Left ventricle myocardium inferior (tissue), 1 donor: ENCODE results near the gene EHMT1. TPM values are rescaled to one million over a fixed set of nuclear protein-coding genes. Genes with fewer than 3 reads are reported as not detected.
A peak's percentile ranks its signal among the peaks of the same experiment; 100 is the strongest.
"Not testable (repeated sequence)": the region's sequence is repeated elsewhere in the genome, so short reads cannot be mapped to it uniquely, and the experiment has no call there.

Experiments
- DNase-seq: peaks from one replicate; pipeline ENCODE4 v3.0.0-alpha.2; 2020
- H3K27ac ChIP-seq: fragments of 200-600 bp; replicated peaks from 2 replicates; pipeline ENCODE4 v1.8.0; 2021
- H3K27me3 ChIP-seq: fragments of 200-600 bp; 2 replicates; pipeline ENCODE4 v1.8.0; 2021; ENCODE audit warnings: low read depth
- H3K36me3 ChIP-seq: fragments of 200-600 bp; 2 replicates; pipeline ENCODE4 v1.8.0; 2021
- H3K4me1 ChIP-seq: fragments of 200-600 bp; 2 replicates; pipeline ENCODE4 v1.8.0; 2021
- H3K4me3 ChIP-seq: fragments of 200-600 bp; 2 replicates; pipeline ENCODE4 v1.8.0; 2021; ENCODE audit warnings: mild to moderate bottlenecking, moderate library complexity
- H3K9me3 ChIP-seq: fragments of 200-600 bp; replicated peaks from 2 replicates; pipeline ENCODE4 v1.8.0; 2021
- intact Hi-C: fragments of 100-400 bp; cut with micrococcal nuclease; formaldehyde crosslinking; loops from one replicate; pipeline ENCODE4 v1.11.0; 2022
- total RNA-seq: library from RNA; stranded (reverse); fragmentation: NEBNext Ultra II Directional; extraction: Animal tissue kit (Norgen Biotek cat#: 25700); gene quantifications from one replicate; pipeline ENCODE4 v1.2.1, GENCODE V29; 2021
- TF ChIP-seq, protein P1 (sequence below): fragments of 200-600 bp; IDR thresholded peaks from 2 replicates; pipeline ENCODE4 v1.8.0; 2021; ENCODE audit warnings: antibody characterized with exemption, mild to moderate bottlenecking, borderline replicate concordance
- donor health status: DM: no; HTN: yes; CAD: no; lungs with severe emphysema.

Gene EHMT1
- total RNA-seq, 1 donor from 2014 or later = 31.3 TPM

- H3K9me3 ChIP-seq = peaks cover 19% of the 10 kb centered on the region
- H3K4me1 ChIP-seq = no peaks in the 10 kb centered on the region
- intact Hi-C loops = no loop called here
- TF ChIP-seq, protein P1, sequence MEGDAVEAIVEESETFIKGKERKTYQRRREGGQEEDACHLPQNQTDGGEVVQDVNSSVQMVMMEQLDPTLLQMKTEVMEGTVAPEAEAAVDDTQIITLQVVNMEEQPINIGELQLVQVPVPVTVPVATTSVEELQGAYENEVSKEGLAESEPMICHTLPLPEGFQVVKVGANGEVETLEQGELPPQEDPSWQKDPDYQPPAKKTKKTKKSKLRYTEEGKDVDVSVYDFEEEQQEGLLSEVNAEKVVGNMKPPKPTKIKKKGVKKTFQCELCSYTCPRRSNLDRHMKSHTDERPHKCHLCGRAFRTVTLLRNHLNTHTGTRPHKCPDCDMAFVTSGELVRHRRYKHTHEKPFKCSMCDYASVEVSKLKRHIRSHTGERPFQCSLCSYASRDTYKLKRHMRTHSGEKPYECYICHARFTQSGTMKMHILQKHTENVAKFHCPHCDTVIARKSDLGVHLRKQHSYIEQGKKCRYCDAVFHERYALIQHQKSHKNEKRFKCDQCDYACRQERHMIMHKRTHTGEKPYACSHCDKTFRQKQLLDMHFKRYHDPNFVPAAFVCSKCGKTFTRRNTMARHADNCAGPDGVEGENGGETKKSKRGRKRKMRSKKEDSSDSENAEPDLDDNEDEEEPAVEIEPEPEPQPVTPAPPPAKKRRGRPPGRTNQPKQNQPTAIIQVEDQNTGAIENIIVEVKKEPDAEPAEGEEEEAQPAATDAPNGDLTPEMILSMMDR = no peak
- no peak for DNase-seq
- H3K27me3 ChIP-seq = no peaks in the 10 kb centered on the region
- no peak overlapping the region for H3K4me3 ChIP-seq
- H3K27ac ChIP-seq = no peak overlapping the region
- H3K36me3 ChIP-seq = peaks cover 50% of the 10 kb centered on the region
Observed at GRCh38 chr9:137733429-137733828, 114.6 kb downstream of the EHMT1 start.

GRCh38 chr9:137734181-137734580, 115.4 kb downstream of the EHMT1 start:
- Histone ChIP-seq H3K27ac (no peak overlapping the region), H3K9me3 (peaks cover 19% of the 10 kb centered on the region), H3K4me1 (peaks cover under 1% of the 10 kb centered on the region), H3K27me3 (no peaks in the 10 kb centered on the region), H3K36me3 (peaks cover 43% of the 10 kb centered on the region), H3K4me3 (no peak overlapping the region)
- no peak for DNase-seq
- intact Hi-C loops = no loop called here
- TF ChIP-seq, protein P1 = no peak

- H3K4me3 ChIP-seq, H3K27ac ChIP-seq, DNase-seq, intact Hi-C loops, H3K27me3 ChIP-seq: not testable (repeated sequence)
- Histone ChIP-seq H3K4me1 (peaks cover 25% of the 10 kb centered on the region), H3K36me3 (peaks cover 23% of the 10 kb centered on the region), H3K9me3 (peaks cover 19% of the 10 kb centered on the region)
Observed at GRCh38 chr9:137738182-137738696, 119.4 kb downstream of the EHMT1 start.

DNA sequence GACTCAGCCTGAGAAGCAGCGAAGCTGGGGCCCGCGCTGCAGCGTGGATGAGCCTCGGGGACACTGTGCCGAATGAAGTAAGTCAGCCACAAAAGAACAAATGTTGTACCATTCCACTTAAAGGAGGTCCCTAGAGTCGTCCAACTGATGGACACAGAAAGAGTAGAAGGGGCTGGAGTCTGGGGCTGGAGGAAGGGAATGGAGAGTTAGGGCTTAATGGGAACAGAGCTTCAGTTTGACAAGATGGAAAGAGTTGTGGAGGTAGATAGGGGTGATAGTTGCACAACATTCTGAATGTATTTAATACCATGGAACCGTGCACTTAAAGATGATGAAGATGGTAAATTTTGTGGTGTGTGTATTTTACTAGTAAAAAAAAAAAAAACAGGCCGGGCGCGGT, 119.9 kb downstream of the EHMT1 start:
- H3K9me3 ChIP-seq = peaks cover 14% of the 10 kb centered on the region
- intact Hi-C loops = no loop called here
- no peak overlapping the region for H3K27ac ChIP-seq
- peaks cover 22% of the 10 kb centered on the region for H3K36me3 ChIP-seq
- no peaks in the 10 kb centered on the region for H3K27me3 ChIP-seq
- TF ChIP-seq, protein P1 = no peak
- no peak overlapping the region for H3K4me3 ChIP-seq
- no peak for DNase-seq
- H3K4me1 ChIP-seq = peaks cover 28% of the 10 kb centered on the region

- Histone ChIP-seq H3K4me1 (peaks cover 29% of the 10 kb centered on the region), H3K9me3 (peaks cover 5% of the 10 kb centered on the region), H3K4me3 (no peak overlapping the region), H3K36me3 (peaks cover 22% of the 10 kb centered on the region), H3K27ac (no peak overlapping the region), H3K27me3 (no peaks in the 10 kb centered on the region)
- DNase-seq = no peak
- TF ChIP-seq, protein P1 = no peak
- intact Hi-C loops = no loop called here
Observed at GRCh38 chr9:137739371-137740309, 120.8 kb downstream of the EHMT1 start.

- TF ChIP-seq, protein P1 = peak; percentile 28
- Histone ChIP-seq H3K4me3 (no peak overlapping the region), H3K36me3 (peaks cover 23% of the 10 kb centered on the region), H3K27me3 (no peaks in the 10 kb centered on the region), H3K9me3 (no peaks in the 10 kb centered on the region), H3K27ac (no peak overlapping the region), H3K4me1 (peaks cover 33% of the 10 kb centered on the region)
- peak; percentile 54 for DNase-seq
- intact Hi-C loops = no loop called here
Observed at GRCh38 chr9:137740312-137740711, 121.5 kb downstream of the EHMT1 start.
